IPS DF 6.9 (cell line): Measurements from ENCODE around the gene TRAP1.

Experiments used
- DNase-seq: peaks from one replicate; pipeline ENCODE4 v3.0.0-alpha.2; 2013; ENCODE audit warnings: low read depth, low spot score
- H3K27ac ChIP-seq: one replicate; pipeline ENCODE4 v1.5.1; 2013; ENCODE audit warnings: low read length, control low read depth
- H3K27me3 ChIP-seq: 2 replicates; pipeline ENCODE4 v1.6.1; 2013; ENCODE audit warnings: mild to moderate bottlenecking, low read length; ENCODE audit not compliant: control insufficient read depth, insufficient read depth
- H3K36me3 ChIP-seq: 2 replicates; pipeline ENCODE4 v1.6.1; 2013; ENCODE audit warnings: low read length; ENCODE audit not compliant: control insufficient read depth, insufficient read depth
- H3K4me1 ChIP-seq: 2 replicates; pipeline ENCODE4 v1.6.1; 2013; ENCODE audit warnings: low read length; ENCODE audit not compliant: control insufficient read depth, insufficient read depth
- H3K4me3 ChIP-seq: 2 replicates; pipeline ENCODE4 v1.5.1; 2013; ENCODE audit warnings: mild to moderate bottlenecking, low read length
- H3K9me3 ChIP-seq: 2 replicates; pipeline ENCODE4 v1.6.1; 2013; ENCODE audit warnings: low read length, inconsistent platforms; ENCODE audit not compliant: control insufficient read depth, insufficient read depth
- WGBS: extraction: QIAGEN DNeasy Blood & Tissue Kit; methylation state at CpG from one replicate; pipeline ENCODE4 v1.1.7; 2013; ENCODE audit warnings: mixed read lengths, missing lambda C conversion rate; ENCODE audit not compliant: insufficient read length, insufficient coverage; 5-methylcytosine and 5-hydroxymethylcytosine counted together

TRAP1 gene

GRCh38 chr16:3654249-3654991 is 62.9 kb downstream of the TRAP1 start, which contains the start of gene DNASE1:
DNASE1 (plus strand) TSS chr16:3654691; CDS start chr16:3655374, 683 bp downstream.
- Histone ChIP-seq H3K4me3 (no peak within 1 kb of the TSS), H3K27me3 (no peaks in the 10 kb centered on the region), H3K36me3 (peaks cover 32% of the 10 kb centered on the region), H3K27ac (no peak within 1 kb of the TSS), H3K4me1 (peaks cover 7% of the 10 kb centered on the region), H3K9me3 (no peaks in the 10 kb centered on the region)
- WGBS, result no CpG with 5 or more reads among the region's 14 CpGs
- peak; percentile 66 for DNase-seq

DNA sequence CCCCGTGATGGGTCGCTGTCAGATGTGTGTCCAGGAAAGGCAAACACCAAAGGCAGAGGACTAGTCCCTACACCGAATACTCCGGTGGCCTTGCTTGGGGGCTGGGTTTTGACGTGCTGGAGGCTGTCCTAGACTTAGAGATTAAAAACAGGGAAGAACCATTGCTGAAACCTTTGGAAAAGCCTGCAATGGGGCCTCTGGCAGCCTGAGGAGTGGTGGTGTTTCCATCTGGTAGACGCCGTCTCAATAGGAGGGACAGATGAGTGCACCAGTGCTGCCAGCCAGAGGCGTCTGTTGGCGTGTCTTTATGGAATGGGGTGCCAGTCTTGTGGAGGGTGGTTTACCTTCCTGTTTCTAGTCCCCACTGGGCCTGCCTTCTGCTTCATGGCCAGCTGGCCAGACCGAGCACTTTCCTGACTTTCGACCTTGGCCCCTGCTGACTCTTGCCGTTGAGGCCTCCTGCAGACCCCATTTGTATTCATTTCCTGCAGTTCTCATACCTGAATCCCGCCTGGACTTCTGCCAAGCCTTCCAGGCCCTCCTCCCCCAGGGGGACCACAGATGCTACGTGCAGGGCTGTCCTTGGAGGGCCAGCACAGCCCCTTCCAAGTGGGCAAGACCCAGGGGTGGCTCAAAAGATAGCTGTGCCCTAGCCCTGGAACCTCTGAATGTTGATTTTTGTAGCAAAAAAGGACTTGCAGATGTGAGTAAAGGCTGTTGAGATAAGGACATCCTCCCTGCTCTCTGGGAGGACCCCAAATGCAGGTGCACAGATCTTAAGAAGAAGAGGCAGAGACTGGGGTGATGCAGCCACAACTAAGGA is 64.7 kb downstream of the TRAP1 start:
- no peaks in the 10 kb centered on the region for H3K27me3 ChIP-seq
- H3K27ac ChIP-seq, result no peak overlapping the region
- H3K9me3 ChIP-seq, result no peaks in the 10 kb centered on the region
- no peak overlapping the region for H3K4me3 ChIP-seq
- DNase-seq, result no peak
- H3K36me3 ChIP-seq, result peaks cover 24% of the 10 kb centered on the region
- no CpG with 5 or more reads among the region's 14 CpGs for WGBS
- peaks cover 7% of the 10 kb centered on the region for H3K4me1 ChIP-seq

- Histone ChIP-seq H3K4me3 (no peak overlapping the region), H3K27ac (no peak overlapping the region), H3K4me1 (peaks cover 7% of the 10 kb centered on the region), H3K27me3 (no peaks in the 10 kb centered on the region), H3K36me3 (peaks cover 16% of the 10 kb centered on the region), H3K9me3 (no peaks in the 10 kb centered on the region)
- DNase-seq, result no peak
- no CpG with 5 or more reads among the region's 18 CpGs for WGBS
Observed at GRCh38 chr16:3651461-3652372, 65.6 kb downstream of the TRAP1 start.

GRCh38 chr16:3650631-3651265 is 66.6 kb downstream of the TRAP1 start:
- H3K27me3 ChIP-seq, result no peaks in the 10 kb centered on the region
- H3K27ac ChIP-seq, result no peak overlapping the region
- peaks cover 9% of the 10 kb centered on the region for H3K36me3 ChIP-seq
- no peaks in the 10 kb centered on the region for H3K9me3 ChIP-seq
- no peak for DNase-seq
- peaks cover 10% of the 10 kb centered on the region for H3K4me1 ChIP-seq
- WGBS, result no CpG with 5 or more reads among the region's 13 CpGs
- H3K4me3 ChIP-seq, result no peak overlapping the region

DNA sequence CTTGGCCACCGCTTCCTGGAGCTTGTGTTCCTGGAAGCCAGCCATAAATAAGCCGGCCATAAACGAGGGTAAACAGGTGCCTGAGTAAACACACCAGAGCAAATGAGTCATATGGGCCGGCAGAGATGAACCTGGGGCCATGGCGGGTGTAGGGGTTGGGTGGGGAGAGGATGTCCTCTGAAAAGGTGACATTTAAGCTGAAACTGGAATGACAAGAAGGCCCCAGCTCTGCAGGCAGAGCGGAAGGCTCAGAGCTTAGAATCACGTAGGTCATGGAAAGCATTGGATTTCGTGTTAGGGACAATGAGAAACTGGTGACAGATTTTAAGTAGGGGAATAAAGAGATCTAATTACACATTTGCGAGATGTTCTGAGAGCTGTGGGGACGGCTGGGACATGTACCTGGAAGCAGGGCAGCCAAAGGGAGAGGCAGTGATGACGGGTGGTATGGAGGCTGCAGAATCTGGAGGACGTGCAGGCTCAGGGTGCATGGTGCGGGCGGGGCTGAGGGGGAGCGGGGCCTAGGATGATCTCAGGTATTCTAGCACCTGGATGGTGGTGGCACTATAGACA is 70.9 kb downstream of the TRAP1 start:
- no peak for DNase-seq
- Histone ChIP-seq H3K9me3 (no peaks in the 10 kb centered on the region), H3K36me3 (peaks cover 2% of the 10 kb centered on the region), H3K27ac (no peak overlapping the region), H3K4me1 (peaks cover 10% of the 10 kb centered on the region), H3K4me3 (no peak overlapping the region), H3K27me3 (no peaks in the 10 kb centered on the region)
- WGBS, result no CpG with 5 or more reads among the region's 15 CpGs

- no peaks in the 10 kb centered on the region for H3K27me3 ChIP-seq
- no peaks in the 10 kb centered on the region for H3K9me3 ChIP-seq
- H3K36me3 ChIP-seq, result peaks cover 2% of the 10 kb centered on the region
- peak; percentile 45 for DNase-seq
- H3K4me3 ChIP-seq, result no peak overlapping the region
- no CpG with 5 or more reads among the region's 19 CpGs for WGBS
- H3K4me1 ChIP-seq, result peaks cover 12% of the 10 kb centered on the region
- no peak overlapping the region for H3K27ac ChIP-seq
Observed at GRCh38 chr16:3645504-3646347, 71.6 kb downstream of the TRAP1 start.

DNA sequence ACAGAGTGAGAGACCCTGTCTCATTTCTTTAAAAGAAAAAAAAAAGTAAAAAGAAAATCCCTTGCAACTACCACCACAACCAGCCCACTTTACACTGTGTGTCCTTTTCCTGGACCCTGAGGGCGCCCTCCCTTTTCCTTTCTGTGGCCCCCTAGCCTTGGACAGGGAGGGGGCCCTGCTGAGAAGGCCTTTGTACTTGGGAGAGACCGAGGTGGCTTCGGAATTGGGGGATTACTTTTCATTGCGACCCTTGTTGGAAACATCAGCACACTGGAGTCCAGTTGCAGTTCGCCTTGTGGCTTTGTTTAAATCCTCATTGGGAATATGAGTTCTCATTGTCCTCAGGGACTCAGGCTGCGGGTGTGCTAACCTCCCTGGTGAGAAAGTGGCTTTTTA is 72.2 kb downstream of the TRAP1 start:
- H3K9me3 ChIP-seq, result no peaks in the 10 kb centered on the region
- no peak overlapping the region for H3K27ac ChIP-seq
- H3K4me1 ChIP-seq, result peaks cover 12% of the 10 kb centered on the region
- H3K27me3 ChIP-seq, result no peaks in the 10 kb centered on the region
- peaks cover 2% of the 10 kb centered on the region; the same call in 1 of the 2 replicates for H3K36me3 ChIP-seq
- no peak overlapping the region for H3K4me3 ChIP-seq
- DNase-seq, result no peak
- WGBS, result no CpG with 5 or more reads among the region's 6 CpGs

GRCh38 chr16:3643095-3643730 is 74.1 kb downstream of the TRAP1 start:
- Histone ChIP-seq H3K27ac (no peak overlapping the region), H3K36me3 (peaks cover 2% of the 10 kb centered on the region; the same call in 1 of the 2 replicates), H3K4me3 (no peak overlapping the region), H3K27me3 (no peaks in the 10 kb centered on the region), H3K4me1 (peaks cover 12% of the 10 kb centered on the region), H3K9me3 (no peaks in the 10 kb centered on the region)
- no peak for DNase-seq
- WGBS, result no CpG with 5 or more reads among the region's 14 CpGs
